Esophagus muscularis mucosa (tissue), 3 donors: ENCODE measurements around the gene PRH2.

Experiments
- POLR2A ChIP-seq: fragments of 450-650 bp; IDR thresholded peaks from one replicate; pipeline ENCODE4 v1.6.1; 2017; ENCODE audit warnings: antibody characterized with exemption, moderate library complexity, mild to moderate bottlenecking, low read depth
- TF ChIP-seq, protein P1 (sequence below), 3 experiments: fragments of 200-600 bp in 2 of 3; fragments of 450-650 bp in 1 of 3; sonication (generic) in 2 of 3; IDR thresholded peaks; one replicate each; pipeline ENCODE4 v1.5.1; 2017 to 2019; ENCODE audit warnings: antibody characterized with exemption in 3 of 3, mild to moderate bottlenecking in 2 of 3, moderate library complexity in 1 of 3

DNA sequence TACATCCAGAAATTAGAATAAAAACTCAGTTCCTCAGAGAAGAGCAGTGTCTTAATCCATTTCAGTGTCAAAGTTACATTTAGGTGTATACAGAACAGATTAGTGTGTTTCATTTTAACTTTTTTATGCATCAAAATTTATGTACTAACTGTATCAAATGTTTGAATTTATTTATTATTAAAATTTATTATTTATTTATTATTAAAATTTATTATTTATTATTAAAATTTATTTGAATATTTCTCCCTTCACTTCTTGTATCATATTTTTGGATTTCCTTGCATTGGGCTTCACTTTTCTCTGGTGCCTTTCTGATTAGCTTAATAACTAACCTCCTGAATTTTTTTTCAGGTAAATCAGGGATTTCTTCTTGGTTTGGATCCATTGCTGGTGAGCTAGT lies 12.3 kb downstream of the PRH2 start:
- TF ChIP-seq, protein P1, sequence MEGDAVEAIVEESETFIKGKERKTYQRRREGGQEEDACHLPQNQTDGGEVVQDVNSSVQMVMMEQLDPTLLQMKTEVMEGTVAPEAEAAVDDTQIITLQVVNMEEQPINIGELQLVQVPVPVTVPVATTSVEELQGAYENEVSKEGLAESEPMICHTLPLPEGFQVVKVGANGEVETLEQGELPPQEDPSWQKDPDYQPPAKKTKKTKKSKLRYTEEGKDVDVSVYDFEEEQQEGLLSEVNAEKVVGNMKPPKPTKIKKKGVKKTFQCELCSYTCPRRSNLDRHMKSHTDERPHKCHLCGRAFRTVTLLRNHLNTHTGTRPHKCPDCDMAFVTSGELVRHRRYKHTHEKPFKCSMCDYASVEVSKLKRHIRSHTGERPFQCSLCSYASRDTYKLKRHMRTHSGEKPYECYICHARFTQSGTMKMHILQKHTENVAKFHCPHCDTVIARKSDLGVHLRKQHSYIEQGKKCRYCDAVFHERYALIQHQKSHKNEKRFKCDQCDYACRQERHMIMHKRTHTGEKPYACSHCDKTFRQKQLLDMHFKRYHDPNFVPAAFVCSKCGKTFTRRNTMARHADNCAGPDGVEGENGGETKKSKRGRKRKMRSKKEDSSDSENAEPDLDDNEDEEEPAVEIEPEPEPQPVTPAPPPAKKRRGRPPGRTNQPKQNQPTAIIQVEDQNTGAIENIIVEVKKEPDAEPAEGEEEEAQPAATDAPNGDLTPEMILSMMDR (IDR thresholded peaks at IDR 0.05) = no peak
- TF ChIP-seq POLR2A = no peak
